ENCODE measurements around the gene DRAXIN.

Gene DRAXIN

DNA sequence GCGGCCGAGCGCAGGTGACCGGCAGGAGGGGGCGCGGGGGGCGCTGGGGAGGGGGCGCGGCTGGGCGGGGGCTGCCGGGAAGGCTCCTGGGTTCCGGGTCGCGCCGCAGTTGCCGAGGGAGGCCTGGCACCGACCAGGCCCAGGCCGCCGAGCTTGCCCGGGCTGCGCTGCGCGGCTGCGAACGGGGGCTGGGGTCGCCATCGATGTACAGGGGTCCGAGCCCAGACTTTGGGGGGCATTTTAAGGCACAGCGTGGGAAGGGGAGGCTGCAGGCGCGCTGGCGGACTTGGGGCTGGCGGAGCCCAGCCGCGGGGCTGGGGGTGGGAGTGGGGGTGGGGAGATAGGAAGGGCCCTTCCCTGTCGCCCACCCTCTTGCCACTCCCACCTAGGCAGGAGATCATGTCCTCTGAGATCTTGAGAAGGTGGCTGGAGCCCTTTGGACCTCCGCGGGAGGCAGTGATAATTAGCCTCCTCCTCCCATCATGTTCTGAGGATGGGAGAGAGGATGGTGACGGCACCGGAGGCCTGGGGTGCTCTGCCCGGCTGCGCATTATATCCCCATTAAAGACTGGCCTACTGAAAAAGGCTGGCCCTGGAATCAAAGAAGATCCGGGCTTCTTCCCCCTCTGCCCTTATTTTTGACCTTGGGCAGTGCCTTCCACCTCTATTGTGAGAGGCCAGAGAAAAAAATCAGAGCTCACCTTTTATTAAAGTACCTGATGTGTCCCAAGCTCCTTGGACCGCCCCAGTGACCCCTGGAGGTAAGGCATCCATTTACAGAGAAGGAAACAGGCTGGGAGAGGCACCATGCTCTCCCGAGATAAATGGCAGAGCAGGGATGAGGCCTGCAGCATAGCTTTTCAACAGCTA, 36.3 kb upstream of the DRAXIN start:
- DNase-seq (ENCODE audit: low spot score), result peak; percentile 42

DNA sequence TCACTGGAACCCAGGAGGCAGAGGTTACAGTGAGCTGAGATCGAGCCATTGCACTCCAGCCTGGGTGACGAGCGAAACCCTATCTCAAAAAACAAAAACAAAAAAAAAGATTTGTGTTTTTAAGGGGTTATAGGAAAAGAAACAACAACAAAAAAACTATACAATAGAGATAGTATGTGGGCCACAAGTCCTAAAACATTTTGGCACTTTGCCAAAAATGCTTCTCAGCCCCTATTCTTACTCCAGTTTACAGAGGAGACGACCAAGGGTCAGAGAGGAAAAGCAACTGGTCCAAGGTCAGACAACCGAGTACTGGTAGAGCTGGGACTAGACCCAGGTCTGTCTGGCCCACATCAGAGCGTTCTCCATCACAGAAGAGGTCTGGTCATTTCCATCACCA, 33.9 kb upstream of the DRAXIN start:
- DNase-seq (ENCODE audit: low spot score), result no peak

DNA sequence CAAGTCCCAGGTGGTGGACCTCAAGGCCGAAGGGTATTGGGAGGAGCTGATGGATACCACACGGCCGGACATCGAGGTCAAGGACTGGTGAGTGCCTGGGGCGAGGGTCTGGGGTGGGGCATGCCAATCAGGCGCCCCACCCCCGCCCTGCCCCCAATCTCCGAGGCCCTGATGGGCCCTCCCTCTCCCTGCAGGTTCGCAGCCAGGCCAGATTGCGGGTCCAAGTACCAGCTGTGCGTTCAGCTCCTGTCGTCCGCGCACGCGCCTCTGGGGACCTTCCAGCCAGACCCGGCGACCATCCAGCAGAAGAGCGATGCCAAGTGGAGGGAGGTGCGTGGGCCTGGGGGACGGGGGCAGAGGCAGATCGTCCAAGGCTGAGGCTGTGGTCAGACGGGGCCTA, 33.0 kb upstream of the DRAXIN start:
- DNase-seq (ENCODE audit: low spot score), result no peak

DNA sequence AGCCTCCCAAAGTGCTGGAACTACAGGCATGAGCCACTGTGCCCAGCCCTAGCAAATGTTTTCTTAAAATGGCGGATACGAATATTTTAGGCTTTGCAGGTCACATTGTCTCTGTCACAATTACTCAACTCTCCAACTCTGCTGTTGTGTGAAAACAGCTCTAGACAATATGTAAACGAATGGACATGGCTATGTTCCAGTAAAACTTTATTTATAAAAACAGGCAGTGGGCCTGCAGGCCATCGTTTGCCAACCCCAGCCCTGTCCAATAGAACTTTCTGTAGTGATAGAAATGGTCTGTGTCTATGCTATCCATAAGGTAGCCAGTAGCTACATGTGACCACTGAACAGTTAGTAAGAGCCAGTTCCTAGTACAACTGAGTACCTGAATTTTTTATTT, 31.8 kb upstream of the DRAXIN start:
- no peak for DNase-seq (ENCODE audit: low spot score)

DNA sequence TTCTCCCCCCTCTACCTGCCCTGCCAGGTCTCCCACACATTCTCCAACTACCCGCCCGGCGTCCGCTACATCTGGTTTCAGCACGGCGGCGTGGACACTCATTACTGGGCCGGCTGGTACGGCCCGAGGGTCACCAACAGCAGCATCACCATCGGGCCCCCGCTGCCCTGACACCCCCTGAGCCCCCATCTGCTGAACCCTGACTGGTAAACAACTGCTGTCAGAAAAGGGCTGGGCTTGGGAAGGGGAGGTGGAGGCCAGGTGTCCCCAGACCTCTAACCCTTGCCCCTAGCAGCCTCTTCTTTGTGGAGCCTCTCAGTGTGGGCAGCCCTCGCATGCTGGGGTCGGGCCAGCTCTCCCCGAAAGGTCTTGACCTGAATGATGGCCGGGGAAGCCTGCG, 30.4 kb upstream of the DRAXIN start:
- DNase-seq (ENCODE audit: low spot score), result no peak

DNA sequence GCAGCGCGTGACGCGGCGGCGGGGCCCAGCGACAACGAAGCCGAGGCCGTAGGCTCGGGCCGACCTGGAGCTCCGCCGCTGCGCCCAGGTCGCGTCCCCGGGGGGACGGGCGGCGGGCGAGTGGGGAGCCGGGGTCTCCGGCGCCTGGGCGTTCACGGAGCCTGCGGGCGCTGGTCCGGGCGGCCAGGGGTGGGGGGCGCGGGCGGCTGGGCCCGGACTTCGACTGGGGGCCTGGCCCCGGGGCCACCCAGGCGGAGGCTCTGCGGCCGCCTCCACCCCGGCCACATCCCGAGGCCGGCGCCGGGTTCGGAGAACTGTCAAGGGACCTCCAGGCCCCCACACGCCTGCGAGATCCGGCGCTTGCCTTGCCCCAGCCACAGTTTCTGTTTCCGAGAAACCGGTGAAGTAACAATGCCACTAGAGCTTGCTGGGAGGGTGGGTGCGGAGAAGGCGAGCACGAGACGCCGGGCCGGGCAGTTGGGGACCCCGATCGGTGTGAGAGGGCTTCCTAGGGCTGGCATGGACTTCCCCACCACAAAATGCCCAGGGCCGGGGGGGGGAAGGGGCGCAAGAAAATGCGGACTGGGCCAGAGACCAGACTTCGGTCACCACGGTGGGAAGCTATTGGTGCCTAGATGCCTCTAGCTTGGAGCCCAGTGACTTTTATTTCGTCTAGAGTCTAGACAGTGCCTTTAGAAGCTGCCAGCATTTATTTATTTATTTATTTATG, 27.0 kb upstream of the DRAXIN start:
- peak; percentile 42 for DNase-seq (ENCODE audit: low spot score)

DNA sequence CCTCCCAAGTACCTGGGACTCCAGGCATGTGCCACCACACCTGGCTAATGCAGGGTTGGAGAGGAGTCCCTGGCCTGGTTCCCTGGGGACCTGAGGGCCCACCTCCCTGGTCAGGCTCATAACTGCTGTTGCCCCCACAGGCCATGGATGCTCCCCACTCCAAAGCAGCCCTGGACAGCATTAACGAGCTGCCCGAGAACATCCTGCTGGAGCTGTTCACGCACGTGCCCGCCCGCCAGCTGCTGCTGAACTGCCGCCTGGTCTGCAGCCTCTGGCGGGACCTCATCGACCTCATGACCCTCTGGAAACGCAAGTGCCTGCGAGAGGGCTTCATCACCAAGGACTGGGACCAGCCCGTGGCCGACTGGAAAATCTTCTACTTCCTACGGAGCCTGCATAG, 23.0 kb upstream of the DRAXIN start:
- DNase-seq (ENCODE audit: low spot score), result no peak

DNA sequence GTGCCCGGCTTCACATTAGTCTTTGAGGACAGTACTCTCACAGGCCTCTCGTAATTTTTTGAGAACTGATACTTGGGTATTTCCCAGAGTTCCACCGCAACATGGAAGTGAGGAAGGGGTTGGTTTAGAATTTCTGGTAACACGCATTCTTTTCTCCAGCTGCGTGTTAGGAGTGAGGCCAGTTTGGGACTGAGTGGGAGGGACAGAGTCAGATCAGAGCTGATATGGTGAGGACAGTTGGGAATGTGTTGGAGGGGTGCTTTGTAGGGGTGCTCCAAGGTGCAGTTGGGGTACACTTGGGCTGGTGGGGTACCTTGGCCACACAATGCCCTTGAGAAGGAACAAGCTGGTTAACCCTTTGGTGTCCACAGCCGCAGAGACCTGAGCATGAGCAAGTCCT, 20.8 kb upstream of the DRAXIN start:
- DNase-seq (ENCODE audit: low spot score), result no peak

DNA sequence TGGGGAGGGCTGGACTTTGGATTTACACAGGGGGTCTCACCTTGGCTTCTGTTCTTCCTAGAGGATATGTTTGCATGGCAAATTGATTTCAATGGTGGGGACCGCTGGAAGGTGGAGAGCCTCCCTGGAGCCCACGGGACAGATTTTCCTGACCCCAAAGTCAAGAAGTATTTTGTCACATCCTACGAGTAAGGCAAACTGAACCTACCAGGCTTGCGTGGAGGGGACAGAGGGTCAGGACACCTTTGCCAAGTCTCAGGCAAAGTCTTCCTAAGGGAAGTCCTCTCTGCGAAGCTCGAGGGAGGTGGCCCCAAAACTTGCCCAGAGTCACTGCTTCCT, 20.3 kb upstream of the DRAXIN start:
- no peak for DNase-seq (ENCODE audit: low spot score)

DNA sequence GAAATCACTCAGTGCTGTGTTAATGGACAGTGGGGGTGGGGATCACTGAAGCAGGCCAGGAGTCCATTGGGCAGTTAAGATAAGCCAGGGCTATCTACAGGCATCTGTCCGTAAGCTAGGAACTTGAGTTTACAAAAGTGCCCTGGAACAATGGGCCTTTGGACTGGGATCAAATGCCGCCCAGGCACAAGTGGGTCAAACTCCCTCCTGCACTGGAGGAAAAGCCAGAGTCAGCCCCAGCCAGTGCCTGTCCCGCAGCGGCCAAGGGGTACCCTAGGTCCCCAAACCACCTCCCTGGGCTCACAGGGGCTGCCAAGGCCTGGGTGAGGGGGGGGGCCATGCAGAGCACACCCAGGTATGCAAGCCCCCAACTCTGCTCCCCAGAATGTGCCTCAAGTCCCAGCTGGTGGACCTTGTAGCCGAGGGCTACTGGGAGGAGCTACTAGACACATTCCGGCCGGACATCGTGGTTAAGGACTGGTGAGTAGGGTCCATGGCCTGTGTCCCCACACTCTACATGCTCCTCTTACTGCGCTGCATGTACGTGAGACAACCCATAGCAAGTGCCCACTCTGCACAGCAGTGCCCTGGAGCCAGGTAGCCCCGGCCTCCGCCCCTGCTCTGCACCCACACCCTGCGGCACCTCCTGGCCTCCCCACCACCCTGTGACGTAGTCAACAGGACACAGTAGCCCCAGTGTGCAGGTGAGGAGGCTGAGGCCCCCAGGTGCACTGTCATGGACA, 19.8 kb upstream of the DRAXIN start:
- no peak for DNase-seq (ENCODE audit: low spot score)

DNA sequence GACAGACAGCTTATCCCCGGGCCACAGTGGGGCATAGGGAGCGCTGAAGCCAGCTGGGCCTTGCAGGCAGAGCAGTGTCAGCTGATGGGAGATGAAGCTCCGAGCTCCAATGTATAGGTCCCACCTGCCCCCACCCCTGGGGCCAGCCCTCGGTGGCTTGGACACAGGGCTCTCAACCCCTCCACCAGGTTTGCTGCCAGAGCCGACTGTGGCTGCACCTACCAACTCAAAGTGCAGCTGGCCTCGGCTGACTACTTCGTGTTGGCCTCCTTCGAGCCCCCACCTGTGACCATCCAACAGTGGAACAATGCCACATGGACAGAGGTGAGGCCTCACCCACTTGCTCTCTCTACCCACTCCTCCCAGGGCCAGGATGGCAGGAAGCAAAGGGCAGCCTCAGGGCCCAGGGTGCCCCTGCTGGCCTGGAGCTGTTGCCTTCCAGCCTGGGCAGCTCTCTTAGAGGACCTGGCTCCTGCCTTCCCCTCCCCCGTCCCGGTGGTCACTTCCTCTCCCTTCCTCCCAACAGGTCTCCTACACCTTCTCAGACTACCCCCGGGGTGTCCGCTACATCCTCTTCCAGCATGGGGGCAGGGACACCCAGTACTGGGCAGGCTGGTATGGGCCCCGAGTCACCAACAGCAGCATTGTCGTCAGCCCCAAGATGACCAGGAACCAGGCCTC, 18.3 kb upstream of the DRAXIN start:
- DNase-seq (ENCODE audit: low spot score), result no peak

DNA sequence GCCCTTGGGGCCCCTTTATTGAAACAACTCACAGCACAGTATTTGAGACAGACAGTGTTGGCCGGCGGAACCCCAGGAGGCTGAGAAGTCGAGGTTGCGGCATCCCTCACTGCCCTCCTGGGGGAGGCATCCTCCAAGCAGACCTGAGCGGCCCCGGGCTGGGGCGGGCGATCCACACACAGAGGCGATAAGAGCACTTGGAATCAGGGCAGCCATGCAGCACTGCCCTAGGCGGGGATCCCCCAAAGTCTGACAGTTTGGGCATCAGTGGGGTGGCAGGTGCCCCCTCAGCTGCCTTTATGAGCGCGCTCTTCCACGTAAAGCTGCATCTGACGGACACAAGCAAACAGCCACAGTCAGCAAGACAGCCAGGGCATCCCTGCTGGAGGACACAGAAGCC, 17.0 kb upstream of the DRAXIN start:
- DNase-seq (ENCODE audit: low spot score), result no peak

DNA sequence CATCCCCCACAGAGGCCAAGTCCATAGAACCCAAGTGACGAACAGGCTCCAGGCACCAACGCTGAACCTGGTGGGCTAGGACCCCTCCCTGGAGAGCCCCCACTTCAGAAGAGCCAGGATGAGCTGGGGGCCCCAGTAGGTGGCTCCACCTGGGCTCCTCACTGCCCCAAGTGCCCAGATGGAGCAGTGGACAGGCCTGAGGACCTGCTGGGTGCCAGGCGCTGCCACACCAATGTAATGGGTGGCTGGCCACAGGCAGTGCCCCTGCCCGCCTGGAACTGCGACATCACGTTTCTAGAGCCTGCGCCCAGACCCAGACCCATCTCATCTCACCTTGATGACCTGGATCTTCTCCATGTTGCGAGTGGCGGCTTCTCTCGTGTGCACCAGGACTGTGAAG, 16.2 kb upstream of the DRAXIN start:
- no peak for DNase-seq (ENCODE audit: low spot score)

DNA sequence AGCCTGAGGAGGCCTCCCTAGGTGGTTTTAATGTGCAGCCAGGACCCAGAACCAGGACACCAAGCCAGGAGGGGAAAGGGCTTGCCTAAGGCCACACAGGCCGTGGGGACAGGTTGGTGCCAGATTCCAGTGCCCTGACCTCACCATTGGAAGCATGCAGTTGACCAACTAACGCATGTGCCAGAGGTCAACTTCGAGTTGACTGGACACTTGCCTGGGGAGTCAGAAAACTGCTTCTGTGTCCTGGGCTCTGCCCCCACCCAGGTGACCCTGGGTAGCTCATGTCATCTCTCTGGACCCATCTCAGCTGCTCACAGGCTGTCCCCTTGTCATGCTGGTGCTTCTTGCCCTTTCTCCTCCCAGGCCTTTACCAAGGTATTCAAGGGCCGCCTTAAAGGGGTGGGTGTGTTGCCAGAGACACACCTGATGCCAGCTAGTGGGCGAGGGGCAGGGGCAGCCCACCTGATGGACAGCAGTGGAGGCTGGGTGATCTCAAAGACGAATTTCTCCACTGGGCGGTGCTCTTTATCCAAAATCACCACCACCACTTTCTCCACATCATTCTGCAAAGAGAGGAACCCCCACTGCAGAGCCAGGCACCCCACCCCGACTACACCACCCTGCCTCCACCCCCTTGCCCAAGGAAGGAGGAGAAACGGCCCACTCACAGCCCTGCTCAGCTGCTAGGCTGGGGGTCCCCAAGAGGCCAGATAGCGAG, 15.0 kb upstream of the DRAXIN start:
- DNase-seq (ENCODE audit: low spot score), result no peak

DNA sequence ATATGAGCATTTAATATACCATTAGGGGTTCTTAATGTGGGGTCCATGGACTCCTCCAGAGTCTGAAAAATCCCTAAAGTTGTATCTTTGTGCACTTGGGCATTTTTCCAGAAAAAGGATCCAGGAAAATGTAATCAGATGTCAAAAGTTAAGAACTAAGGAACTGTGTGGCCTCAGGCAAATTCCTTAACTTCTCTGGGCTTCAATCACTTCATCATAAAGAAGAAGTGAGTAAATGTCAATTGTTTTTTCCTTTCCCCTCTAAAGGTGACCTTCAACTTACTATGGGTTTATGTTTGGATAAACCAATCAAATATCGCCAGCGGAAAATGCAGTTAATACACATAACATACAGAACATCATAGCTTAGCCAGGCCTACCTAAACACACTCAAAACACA, 13.1 kb upstream of the DRAXIN start:
- DNase-seq (ENCODE audit: low spot score), result no peak

DNA sequence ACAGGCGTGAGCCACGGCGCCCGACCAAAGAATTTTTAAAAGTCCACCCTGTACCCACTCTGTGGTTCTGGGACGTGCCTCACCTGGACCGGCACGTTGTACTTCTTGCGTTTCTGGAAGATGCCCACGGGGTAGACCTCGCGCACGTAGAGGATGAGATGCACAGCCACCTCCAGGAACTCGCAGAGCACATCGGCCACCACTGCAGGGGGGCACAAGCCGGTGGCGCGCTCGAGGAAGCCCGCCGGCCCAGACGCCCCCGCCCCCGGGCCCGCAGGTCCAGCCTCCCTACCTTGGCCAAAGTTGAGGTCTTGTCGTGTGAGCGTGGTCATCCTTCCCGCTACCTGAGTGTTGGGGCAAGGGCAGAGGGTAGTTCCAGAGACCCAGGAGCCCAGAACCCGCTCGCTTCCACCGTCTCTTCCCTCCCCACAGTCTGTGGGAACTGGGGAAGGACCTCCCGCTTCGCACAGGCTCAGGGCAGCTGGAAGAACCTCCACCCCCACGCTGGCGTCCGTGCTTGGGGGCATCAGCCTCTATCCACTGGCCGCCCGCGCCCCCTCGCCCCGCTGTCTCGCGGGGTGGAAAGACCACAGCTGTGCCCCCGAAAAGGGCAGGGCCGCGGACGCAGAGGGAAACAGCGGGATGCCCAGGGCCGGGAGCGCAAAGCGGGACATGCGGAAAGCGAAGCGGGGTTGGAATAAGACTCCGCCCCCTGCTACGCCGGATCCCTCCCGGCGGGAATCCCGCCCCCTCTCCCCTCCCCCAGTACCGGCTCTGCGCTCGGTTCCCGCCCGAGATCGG, 11.0 kb upstream of the DRAXIN start:
- DNase-seq (ENCODE audit: low spot score), result peak; percentile 39

DNA sequence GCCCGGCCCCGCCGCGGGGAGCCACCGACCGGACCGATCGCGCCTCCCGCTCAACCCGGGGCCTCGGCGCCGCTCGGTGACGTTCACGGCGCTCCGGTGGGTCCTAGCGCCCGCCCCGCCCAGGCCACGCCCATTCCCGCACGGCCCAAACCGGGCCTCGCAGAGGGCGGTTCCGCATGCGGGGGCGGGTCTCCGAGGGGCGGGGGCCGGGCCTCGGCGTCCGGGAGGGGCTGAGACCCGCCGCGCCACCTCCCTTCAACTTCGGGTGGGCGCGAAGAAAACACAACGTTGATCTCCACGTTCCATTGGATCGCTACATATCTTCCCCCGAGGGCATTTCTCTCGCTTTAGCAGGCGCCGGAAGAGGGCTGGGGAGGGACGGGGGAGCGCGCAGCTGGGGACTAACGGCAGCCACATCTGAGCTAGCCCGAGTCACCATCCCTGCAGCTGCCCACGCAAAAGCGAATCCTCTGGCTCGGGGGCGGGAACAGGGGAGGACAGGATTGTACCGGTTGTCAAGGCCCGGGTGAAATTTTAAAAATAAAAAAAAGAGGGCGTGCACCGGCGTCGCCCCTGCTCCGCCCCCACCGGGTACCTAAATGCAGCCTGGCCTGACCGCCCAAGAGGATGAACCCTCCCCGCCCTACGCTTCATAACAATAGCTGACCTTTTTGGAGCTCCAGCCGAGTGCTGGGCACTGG, 10.3 kb upstream of the DRAXIN start, which contains the start of gene MAD2L2:
MAD2L2 (minus strand) TSS at position 78 of the 701 bp plus-strand sequence. CDS start 547 bp downstream, outside the sequence.
- DNase-seq (ENCODE audit: low spot score), result peak; percentile 80

DNA sequence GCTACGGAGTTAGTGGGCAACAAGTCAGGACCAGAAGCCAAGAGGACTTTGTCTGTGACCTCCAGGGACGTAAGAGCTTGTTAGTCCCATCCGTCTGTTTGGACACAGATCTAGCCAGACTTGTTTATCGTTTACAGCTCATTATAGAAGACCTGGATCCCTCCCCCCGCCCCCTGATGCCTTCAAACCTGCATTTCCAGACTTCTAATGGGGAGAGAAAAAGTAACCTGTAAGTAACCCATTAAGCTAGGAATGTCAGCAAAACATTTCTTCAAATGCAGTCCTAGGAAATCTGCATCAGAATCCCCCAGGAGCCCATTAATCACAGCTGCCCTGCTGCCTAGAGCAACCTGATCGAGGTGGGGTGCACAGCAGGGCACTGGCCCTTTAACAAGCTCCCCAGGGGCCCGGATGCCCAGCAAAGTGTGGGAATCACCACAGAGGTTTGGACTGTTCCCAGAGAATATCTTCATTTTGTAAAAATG, 9.2 kb upstream of the DRAXIN start:
- no peak for DNase-seq (ENCODE audit: low spot score)

DNA sequence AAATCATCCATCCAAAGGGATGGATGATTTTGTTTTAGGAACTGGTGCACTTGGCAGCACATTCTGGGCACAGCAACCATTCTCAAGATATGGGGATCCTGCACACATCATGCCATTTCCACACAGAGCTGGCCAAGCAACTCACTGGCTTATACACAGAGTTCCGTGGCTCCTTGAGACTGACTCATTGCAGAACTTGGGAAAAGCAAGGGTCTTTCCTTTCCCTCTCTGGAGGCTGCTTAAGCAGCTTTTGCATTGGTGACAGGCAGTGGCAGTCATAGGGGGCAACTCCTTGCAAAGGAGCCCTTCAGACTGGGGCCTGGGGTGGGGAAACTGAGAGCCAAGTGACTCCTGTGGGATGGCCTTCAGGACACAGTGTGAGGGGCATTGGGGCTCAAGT, 8.7 kb upstream of the DRAXIN start:
- DNase-seq (ENCODE audit: low spot score), result no peak

DNA sequence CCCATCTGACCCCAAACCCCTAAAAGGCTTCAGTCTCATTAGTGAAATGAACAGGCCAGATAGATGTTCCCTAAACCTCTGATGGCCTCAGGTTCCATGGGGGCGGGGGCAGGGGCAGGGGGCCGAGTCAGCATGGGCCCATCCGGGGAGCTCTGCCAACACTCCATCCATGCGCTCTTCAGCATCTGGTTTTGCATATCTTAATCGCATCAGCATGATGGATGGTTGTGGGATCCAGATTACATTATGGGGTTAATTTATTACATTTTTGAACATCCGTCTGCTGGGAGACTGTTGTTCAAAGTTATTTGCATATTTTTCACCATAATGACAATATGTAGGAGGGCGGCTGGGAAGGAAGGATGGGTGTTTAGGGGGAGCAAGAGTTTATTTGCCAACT, 7.4 kb upstream of the DRAXIN start:
- no peak for DNase-seq (ENCODE audit: low spot score)

Measured in cerebellar cortex (tissue), 1 donor.